HG03354 (cell line): ENCODE data around the gene TKT.
"Not testable (repeated sequence)": the region's sequence is repeated elsewhere in the genome, so short reads cannot be mapped to it uniquely, and the experiment has no call there.

Experiments used
- ATAC-seq: cut with Tn5 transposase; IDR thresholded peaks from one replicate; pipeline ENCODE4 v1.9.1; 2021; ENCODE audit warnings: mild to moderate bottlenecking; ENCODE audit not compliant: unreplicated experiment, poor library complexity, severe bottlenecking

Gene TKT

GRCh38 chr3:53260286-53260785, 4.5 kb upstream of the TKT start:
- ATAC-seq, result no peak

GRCh38 chr3:53259427-53260259, 3.8 kb upstream of the TKT start:
- ATAC-seq, result no peak

GRCh38 chr3:53258600-53259426, 3.0 kb upstream of the TKT start:
- ATAC-seq, result no peak

GRCh38 chr3:53257465-53257864, 1.6 kb upstream of the TKT start:
- ATAC-seq, result no peak

- no peak for ATAC-seq
Observed at GRCh38 chr3:53256704-53257055, 858 bp upstream of the TKT start.

- peak; percentile 58 for ATAC-seq
Observed at GRCh38 chr3:53255423-53255774, 423 bp downstream of the TKT start.

GRCh38 chr3:53254509-53255422, 1.1 kb downstream of the TKT start:
- ATAC-seq, result peak; percentile 48

- no peak for ATAC-seq
Observed at GRCh38 chr3:53253707-53254508, 1.9 kb downstream of the TKT start.

GRCh38 chr3:53252947-53253322, 2.9 kb downstream of the TKT start:
- not testable (repeated sequence) for ATAC-seq

- no peak for ATAC-seq
Observed at GRCh38 chr3:53252096-53252946, 3.5 kb downstream of the TKT start.

GRCh38 chr3:53250881-53251605, 4.8 kb downstream of the TKT start:
- ATAC-seq, result no peak

GRCh38 chr3:53250453-53250852, 5.4 kb downstream of the TKT start:
- no peak for ATAC-seq

- no peak for ATAC-seq
Observed at GRCh38 chr3:53248161-53248560, 7.7 kb downstream of the TKT start.

GRCh38 chr3:53247619-53248018, 8.2 kb downstream of the TKT start:
- ATAC-seq, result no peak

GRCh38 chr3:53244271-53244670, 11.6 kb downstream of the TKT start:
- ATAC-seq, result no peak

- no peak for ATAC-seq
Observed at GRCh38 chr3:53243785-53244184, 12.0 kb downstream of the TKT start.

GRCh38 chr3:53243165-53243564, 12.7 kb downstream of the TKT start:
- no peak for ATAC-seq

GRCh38 chr3:53242642-53243041, 13.2 kb downstream of the TKT start:
- no peak for ATAC-seq
